KMS-11 (cell line): ENCODE data around the gene RAD51B.

Experiments used
- H2AFZ ChIP-seq: fragments of 200-600 bp; sonication (generic); 2 replicates; pipeline ENCODE4 v1.6.1; 2016; ENCODE audit warnings: antibody characterized with exemption, mixed run types, low read depth
- H3K27ac ChIP-seq: fragments of 200-600 bp; sonication (generic); 2 replicates; pipeline ENCODE4 v1.6.1; 2016; ENCODE audit warnings: mild to moderate bottlenecking, mixed run types
- H3K27me3 ChIP-seq: fragments of 200-600 bp; sonication (generic); 2 replicates; pipeline ENCODE4 v1.6.1; 2017; ENCODE audit warnings: mild to moderate bottlenecking, low read depth, mixed run types, moderate library complexity; ENCODE audit not compliant: insufficient read depth
- H3K36me3 ChIP-seq: fragments of 200-600 bp; sonication (generic); 2 replicates; pipeline ENCODE4 v1.6.1; 2017; ENCODE audit warnings: mild to moderate bottlenecking, mixed run types; ENCODE audit not compliant: insufficient read depth
- H3K4me1 ChIP-seq: fragments of 200-600 bp; sonication (generic); 2 replicates; pipeline ENCODE4 v1.6.1; 2016; ENCODE audit warnings: mild to moderate bottlenecking, low read depth, mixed run types; ENCODE audit not compliant: poor library complexity, severe bottlenecking
- H3K4me2 ChIP-seq: fragments of 200-600 bp; sonication (generic); 2 replicates; pipeline ENCODE4 v1.7.0; 2016; ENCODE audit warnings: mild to moderate bottlenecking, mixed run types
- H3K4me3 ChIP-seq: fragments of 200-600 bp; sonication (generic); IDR thresholded peaks from 2 replicates; pipeline ENCODE4 v1.6.1; 2017; ENCODE audit warnings: low read depth, low read length, mixed read lengths; ENCODE audit not compliant: insufficient read depth
- H3K79me2 ChIP-seq: fragments of 200-600 bp; sonication (generic); 2 replicates; pipeline ENCODE4 v1.6.1; 2016; ENCODE audit warnings: low read depth, mixed run types; ENCODE audit not compliant: insufficient read depth
- H3K9ac ChIP-seq: fragments of 200-600 bp; sonication (generic); 2 replicates; pipeline ENCODE4 v1.6.1; 2016; ENCODE audit warnings: mild to moderate bottlenecking, mixed run types
- H4K20me1 ChIP-seq: fragments of 200-600 bp; sonication (generic); 2 replicates; pipeline ENCODE4 v1.6.1; 2016; ENCODE audit warnings: mild to moderate bottlenecking, mixed run types; ENCODE audit not compliant: insufficient read depth
- TF ChIP-seq, protein P1 (sequence below): fragments of 200-600 bp; sonication (generic); conservative IDR thresholded peaks from 2 replicates; pipeline ENCODE4 v1.6.1; 2017; ENCODE audit warnings: low read depth, mild to moderate bottlenecking, antibody characterized with exemption, low read length, moderate library complexity, mixed read lengths

RAD51B gene

DNA sequence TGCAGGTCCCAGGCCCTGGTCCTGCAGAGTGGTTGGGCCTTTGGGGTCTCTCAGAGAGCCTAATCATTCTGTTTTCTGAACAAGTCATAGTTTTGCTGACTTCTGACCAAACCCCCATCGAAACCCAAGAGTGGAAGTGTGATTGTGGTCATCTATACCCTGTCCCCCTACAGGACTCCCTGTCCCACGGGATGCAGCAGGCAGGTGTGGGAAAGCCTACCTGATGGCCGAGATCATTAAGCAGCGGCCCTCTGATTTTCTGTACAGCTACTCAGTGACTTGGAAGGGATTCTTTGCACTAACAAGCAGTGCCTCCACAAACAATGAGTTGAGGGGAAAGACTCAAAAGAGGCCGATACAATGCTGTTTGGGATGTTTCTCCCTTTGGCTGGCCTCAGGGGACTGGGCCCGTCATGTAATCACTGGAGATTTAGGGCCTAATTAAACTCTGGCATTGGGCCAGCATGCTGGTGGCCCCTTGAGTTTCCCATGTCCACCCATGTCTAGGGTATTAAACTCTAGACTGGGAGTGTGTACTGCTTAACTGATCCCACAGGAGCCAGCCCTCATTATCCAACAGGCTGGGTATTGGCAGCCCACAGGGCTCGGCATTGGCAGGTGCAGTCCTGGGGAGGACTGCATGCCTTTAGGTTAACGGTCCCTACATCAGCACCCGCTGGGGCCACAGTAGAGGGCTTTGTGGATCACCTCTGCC lies 780.5 kb downstream of the RAD51B start:
- Histone ChIP-seq H3K4me3 (no peak overlapping the region), H3K79me2 (no peaks in the 10 kb centered on the region), H3K4me2 (no peak overlapping the region), H2AFZ (no peak overlapping the region), H3K27ac (no peak overlapping the region), H3K36me3 (no peaks in the 10 kb centered on the region), H3K27me3 (no peaks in the 10 kb centered on the region), H4K20me1 (no peaks in the 10 kb centered on the region), H3K9ac (no peak overlapping the region), H3K4me1 (no peaks in the 10 kb centered on the region)
- TF ChIP-seq, protein P1, sequence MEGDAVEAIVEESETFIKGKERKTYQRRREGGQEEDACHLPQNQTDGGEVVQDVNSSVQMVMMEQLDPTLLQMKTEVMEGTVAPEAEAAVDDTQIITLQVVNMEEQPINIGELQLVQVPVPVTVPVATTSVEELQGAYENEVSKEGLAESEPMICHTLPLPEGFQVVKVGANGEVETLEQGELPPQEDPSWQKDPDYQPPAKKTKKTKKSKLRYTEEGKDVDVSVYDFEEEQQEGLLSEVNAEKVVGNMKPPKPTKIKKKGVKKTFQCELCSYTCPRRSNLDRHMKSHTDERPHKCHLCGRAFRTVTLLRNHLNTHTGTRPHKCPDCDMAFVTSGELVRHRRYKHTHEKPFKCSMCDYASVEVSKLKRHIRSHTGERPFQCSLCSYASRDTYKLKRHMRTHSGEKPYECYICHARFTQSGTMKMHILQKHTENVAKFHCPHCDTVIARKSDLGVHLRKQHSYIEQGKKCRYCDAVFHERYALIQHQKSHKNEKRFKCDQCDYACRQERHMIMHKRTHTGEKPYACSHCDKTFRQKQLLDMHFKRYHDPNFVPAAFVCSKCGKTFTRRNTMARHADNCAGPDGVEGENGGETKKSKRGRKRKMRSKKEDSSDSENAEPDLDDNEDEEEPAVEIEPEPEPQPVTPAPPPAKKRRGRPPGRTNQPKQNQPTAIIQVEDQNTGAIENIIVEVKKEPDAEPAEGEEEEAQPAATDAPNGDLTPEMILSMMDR: no peak

DNA sequence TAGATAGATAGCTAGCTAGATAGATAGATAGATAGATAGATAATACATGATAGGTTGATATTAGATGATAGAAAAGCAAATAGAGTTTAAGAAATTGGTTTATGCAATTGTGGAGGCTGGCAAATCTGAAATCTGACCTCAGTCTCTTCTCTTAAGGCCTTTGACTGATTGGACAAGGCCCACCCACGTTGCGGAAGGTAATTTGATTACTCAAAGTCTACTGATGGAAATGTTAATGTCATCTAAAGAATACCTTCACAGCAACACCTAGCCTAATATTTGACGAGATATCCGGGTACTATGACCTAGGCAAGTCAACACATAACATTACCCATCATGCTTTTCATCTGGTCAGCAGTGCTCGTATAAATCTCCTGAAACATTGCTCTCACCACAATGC lies 782.9 kb downstream of the RAD51B start:
- Histone ChIP-seq H3K9ac (no peak overlapping the region), H2AFZ (no peak overlapping the region), H3K4me1 (no peaks in the 10 kb centered on the region), H3K27me3 (no peaks in the 10 kb centered on the region), H3K27ac (no peak overlapping the region), H4K20me1 (no peaks in the 10 kb centered on the region), H3K79me2 (no peaks in the 10 kb centered on the region), H3K4me2 (no peak overlapping the region), H3K36me3 (no peaks in the 10 kb centered on the region), H3K4me3 (no peak overlapping the region)
- TF ChIP-seq, protein P1: no peak

DNA sequence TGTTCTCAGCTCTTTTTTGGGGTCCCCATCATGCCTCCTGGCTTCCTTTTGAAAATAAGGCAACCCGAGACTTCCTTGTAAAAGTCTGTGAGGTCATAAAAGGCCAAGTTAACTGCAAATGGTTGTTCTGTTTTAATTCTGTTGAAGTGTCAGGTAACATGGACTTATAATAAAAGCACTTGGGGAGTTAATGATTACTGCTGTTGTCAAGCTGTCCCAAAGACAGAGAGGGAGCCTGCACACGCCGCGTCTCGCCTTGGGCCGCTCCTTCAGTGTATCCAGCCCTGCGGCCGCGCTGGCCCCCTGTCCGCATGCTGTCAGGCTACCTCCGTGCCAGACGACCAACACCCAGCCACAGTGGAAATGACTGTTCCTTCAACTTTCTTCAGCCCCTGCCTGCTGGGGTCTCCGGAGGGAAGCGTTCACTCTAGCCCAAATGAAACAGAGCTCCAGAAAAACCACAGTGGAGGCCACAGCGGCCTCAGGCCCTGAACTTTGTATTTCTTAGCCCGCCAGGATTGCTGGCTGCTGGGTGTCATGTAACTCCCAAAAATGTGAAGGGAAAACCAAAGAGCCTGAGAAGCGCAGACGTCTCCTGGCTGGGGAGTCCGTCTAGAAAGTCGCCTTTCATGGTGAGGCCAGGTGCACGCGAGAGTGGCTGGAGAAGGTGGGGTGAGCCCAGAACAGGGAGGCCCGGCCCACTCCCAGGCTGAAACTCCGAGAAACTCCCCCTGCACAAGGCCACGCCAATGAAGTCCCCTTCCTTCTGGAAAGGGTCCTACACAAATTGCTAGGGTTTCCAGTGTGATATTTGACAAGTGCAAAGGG lies 784.2 kb downstream of the RAD51B start:
- Histone ChIP-seq H3K79me2 (no peaks in the 10 kb centered on the region), H3K27me3 (no peaks in the 10 kb centered on the region), H2AFZ (no peak overlapping the region), H3K4me1 (no peaks in the 10 kb centered on the region), H3K4me2 (no peak overlapping the region), H3K27ac (no peak overlapping the region), H3K9ac (no peak overlapping the region), H4K20me1 (no peaks in the 10 kb centered on the region), H3K4me3 (no peak overlapping the region), H3K36me3 (no peaks in the 10 kb centered on the region)
- TF ChIP-seq, protein P1: no peak

DNA sequence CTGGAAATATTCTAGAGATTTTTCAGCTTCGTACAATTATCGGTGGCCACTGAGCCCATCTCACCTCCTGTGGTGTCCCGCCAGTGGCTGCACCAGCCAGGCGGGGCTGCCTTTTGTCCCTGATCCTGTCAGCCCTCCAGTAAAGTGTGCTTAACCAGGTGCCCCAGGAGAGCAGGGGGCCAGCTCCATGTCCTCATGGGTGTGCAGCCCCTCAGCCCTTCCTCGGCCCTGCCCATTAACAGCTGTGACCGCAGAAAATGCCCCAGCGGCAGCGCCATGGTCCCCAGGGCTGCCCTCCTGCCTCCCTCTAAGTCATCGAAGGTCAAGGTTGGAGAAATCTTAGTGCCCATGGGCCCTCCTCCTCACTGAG lies 784.8 kb downstream of the RAD51B start:
- Histone ChIP-seq H2AFZ (no peak overlapping the region), H3K36me3 (no peaks in the 10 kb centered on the region), H3K4me2 (no peak overlapping the region), H3K27ac (no peak overlapping the region), H3K4me1 (no peaks in the 10 kb centered on the region), H3K79me2 (no peaks in the 10 kb centered on the region), H3K4me3 (no peak overlapping the region), H3K9ac (no peak overlapping the region), H4K20me1 (no peaks in the 10 kb centered on the region), H3K27me3 (no peaks in the 10 kb centered on the region)
- TF ChIP-seq, protein P1: no peak
